Occipital lobe (tissue), 2 donors: ENCODE measurements around the gene KIRREL1. TPM values are rescaled to one million over a fixed set of nuclear protein-coding genes. Genes with fewer than 3 reads are reported as not detected.
A peak's percentile ranks its signal among the peaks of the same experiment; 100 is the strongest.

ENCODE experiments used
- DNase-seq: peaks from one replicate; lab custom pipeline; 2025; lab: John Stamatoyannopoulos, UW
- total RNA-seq: library from RNA; depleted of rRNA; stranded (reverse); fragments of >200 nt; gene quantifications from one replicate; pipeline ENCODE4 v1.2.3, GENCODE V29; 2014

KIRREL1 gene
- total RNA-seq, 1 donor from 2014 or later: 20.6 TPM

DNA sequence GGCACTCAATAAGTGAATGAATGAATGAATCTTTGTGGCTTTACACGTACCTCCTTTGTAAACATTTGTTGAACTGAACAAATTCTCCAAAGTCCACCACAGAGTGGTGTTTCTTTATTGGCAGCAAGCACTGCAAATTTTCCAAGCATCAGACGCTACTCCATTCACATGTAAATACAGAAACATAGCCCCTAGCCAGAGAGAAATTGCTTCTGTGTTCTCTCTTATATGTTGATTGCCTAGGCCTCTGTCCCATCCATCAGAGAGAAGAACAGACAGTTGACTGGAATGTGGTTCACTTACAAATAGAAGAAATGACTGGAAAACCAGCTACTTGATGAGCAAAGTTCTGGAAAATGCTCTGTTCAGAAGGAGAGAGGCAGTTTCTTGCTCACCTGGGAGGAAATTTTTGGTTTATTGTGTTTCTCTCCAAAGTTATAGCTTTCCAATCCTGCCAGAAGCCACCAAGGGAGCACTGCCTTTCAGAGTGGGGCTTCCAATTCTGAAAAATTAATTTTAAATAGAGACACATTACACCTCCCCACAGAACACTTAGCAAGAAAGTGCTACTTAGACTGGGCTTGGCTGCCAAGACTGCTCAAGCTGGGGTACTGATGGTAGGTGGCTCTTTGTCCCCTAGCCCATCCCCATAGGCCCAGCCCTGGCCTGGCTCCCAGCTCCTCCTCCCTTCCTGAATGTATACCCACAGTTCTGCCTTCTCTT is 18.1 kb upstream of the KIRREL1 start:
- DNase-seq: no peak

DNA sequence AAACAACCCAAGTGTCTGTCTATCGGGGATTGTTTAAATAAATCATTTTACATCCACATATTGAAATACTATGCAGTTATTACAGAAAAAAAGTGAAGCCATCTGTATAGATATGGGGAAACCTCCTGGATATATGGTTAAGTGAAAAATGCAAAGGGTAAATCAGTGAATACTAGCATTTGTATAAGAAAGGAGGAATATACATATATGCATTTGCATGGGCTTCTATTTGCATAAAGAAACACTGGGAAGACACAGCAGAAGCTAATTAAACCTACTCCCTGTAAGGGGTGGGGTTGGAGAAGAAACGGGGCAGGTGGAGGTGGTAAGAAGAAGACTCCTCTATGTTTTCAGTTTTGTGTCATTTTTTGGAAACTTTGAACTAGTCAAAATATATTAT is 16.6 kb upstream of the KIRREL1 start:
- no peak for DNase-seq

DNA sequence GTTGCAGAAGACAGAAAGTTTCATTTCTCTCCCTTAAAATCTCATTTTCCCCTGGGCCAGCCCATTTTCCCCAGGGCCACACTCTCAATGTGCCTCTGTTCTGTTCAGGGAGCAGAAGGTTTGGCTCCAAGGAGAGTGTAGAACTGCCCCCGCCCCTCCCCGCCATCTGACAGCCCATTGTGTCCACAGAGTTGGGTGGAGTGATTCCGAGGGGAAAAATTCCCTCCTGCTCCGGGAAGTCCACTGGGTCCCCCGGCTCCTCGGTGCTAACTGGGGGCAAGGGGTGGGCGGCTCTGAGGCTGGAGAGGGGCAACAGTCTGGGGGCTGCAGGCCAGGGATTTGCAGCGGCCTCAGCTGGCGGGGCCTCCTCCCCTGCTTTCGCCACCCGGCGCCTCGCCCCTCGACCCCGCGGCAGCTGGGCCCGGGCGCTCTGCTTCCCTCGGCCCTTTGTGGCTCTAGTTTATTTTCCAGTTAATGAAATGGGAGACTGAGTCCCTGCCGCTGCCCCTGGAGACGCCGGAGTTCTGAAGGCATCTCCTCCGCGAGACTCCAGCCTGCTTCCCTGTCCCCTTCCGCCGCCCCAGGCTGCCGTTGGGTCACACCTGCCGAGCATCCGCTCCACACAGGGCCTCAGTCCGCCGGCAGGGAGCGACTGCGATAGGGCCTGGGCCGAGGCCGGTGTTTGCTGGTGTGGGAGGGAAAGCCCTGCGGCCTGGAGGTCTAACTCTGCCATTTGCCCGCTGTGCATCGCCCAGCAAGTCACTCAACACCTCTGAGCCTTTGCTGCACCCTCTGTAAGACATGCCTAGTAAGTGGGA is 14.7 kb upstream of the KIRREL1 start:
- DNase-seq: no peak

DNA sequence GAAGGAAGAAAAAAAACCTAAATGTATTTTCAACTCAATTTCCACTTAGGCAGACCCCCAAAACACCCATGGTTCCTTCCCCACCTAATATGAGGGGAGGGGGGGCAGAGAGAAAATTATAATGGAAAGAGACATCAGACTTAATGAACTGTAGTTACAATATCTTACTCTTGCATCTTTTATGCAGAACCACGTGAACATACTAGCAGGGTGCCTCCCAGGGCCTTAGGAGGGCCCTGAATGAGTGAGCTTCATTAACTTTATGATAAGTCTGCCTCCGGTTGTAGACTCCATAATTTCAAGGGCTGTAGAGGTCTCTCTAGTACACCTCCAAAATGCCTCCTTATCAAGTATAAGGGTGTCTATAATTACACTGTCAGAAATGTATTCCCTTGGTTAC is 11.3 kb upstream of the KIRREL1 start:
- DNase-seq: no peak

DNA sequence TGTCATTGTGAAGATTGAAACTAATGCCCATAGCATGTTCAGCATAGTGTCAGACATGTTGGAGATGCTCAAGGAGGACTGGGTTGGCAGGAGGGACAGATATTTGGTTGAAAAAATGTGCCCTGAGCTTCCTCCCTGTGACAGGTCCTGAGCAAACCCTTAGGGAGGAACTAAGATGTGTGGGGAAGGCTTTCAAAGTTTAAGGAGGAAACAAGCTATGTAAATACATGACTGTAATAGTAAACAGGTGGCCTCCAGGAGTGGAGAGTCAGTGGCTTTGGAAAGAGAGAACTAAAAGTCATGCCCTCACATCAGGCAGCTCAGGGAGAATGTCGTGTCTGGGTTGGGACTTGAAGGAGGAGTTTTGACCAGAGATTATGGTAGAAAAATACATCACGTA is 9.7 kb upstream of the KIRREL1 start:
- no peak for DNase-seq

DNA sequence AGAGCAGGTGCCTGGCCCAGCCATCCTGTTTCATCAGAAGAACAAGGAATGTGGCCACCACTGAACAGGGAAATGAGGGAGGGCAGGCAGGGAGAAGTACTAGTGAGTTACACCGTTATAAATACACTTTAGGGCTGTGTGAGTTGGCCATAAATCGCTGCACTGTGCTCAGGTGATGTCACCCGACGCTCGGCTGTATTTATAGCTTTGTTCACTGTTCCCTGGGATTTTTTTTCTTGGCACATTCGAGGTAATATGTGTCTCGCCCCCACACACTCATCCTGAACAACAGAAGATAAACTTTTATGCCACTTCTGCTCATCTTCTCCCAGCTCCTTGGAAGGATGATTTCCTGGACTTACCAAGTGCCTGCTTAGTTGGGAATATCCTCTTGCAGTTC is 9.0 kb upstream of the KIRREL1 start:
- DNase-seq: no peak

DNA sequence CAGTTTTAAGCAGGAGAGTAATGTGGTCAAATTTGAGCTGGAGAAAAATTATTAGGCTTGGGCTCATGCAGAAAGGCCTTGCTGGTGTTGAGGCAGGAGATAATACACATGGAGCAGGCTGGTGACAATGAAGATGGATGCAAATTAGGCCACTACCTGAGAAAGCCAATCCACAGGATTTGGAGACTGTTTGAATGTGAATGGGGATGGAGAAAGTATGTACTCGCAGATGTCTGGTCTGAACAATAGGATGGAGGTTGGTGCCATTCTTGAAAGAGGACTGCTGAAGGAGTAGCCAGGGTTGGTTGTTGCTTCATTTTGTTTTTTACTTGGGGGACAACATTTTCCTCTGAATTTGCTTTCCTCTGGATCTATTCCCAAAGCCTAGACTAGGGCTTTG is 8.0 kb upstream of the KIRREL1 start:
- DNase-seq: no peak

DNA sequence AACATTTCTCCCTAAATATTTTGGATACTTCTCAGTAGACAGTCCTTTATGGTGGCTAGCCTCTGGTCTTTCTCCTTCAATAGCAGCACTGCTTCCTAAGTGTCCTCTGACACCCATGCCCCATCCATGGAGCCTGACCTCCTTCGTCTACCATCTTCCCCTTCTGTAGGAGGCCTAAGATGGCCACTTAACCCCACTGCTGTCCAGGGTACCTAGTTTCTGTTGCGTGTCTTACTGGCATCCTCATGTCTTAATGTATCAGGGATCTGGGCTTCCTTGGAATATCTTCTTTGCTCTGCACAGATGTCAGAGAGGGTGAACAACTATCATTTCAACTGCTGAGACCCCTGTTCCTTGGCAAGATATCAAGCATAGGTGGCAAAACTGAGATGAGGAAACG is 5.4 kb upstream of the KIRREL1 start:
- DNase-seq: no peak

DNA sequence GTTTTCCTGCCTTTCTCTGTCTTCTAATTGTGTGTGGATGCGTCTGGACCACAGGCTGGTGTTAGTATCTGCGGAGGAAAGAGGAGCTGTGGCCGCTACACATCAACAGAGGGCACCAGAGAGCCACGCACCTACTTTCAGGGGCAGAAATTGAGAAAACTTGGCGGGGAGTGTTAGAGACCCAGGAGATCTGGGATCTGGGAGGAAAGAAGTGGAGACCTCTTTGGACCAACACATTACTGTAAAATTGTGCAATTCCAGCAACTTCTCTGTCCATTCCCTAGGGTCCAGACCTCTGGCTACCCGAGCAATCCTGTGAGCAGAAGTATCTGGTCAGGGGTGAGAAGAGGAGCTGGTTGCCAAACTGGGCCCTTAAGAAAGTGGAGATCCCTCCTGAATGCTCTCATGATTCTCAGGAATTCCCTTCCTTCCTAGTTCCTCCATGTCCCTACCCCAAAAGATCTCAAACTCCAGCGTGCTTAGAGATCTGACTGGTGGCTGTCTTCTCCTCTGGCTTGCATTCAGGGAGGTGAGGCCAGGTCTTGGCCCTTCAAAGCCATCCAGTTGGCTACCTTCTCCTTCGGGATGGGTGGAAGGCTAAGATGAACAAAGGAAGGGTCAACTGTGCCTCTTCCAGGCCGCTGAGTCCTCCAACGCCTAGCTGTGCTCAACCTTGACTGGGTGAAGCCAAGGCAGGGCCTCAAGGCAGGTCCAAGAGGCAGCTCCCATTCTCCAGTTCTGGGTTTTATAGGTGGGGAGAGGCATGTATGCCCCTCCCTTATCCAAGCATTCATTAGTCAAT is 1.2 kb upstream of the KIRREL1 start:
- peak; percentile 8 for DNase-seq

DNA sequence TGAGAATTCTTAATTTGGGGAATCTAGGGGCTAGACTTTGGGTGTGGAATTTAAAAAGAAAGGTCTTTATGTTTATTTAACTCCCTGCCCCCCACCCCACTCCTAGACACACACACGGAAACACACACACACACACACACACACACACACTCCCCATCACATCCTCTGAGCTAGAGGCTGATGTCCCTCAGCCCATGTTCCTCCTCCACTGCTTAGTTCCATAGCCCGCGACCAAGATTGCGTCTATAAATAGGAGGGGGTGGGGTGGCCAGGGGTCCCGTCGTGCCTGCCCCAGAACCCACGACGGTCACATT is 655 bp upstream of the KIRREL1 start:
- DNase-seq: no peak

DNA sequence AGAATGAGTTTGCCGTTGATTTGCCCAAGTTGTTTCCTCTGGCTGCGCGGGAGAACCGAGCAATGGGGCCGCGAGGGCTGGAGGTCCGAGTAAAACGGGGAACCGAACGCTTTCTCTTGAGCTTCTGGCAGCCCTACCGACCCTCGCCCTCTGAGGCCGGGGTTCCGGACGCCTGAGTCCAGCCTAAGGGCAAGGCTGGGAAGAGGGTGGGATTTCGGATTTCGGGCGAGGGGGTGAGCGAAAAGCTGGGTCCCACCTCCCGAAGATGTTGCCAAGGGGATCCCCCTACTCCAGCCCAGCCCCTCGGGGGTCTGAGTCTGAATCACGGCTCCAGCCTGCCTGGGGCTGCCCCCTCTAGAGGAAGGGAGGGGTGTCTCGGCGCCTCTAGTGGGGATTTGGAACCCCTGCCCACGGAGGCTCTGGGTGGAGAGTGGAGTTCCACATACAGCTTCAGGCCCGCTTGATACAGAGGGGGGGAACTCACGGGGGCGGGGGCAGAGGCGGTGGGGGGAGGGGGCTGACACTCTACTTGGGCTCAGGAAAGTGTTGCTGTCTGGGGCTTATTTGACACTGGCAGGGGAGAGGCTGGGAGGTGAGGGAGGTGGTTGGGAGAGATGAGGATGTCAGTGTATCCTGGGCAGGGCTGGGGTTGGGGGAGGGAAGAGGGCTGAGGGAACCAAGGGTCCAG is 617 bp downstream of the KIRREL1 start:
- DNase-seq: no peak

DNA sequence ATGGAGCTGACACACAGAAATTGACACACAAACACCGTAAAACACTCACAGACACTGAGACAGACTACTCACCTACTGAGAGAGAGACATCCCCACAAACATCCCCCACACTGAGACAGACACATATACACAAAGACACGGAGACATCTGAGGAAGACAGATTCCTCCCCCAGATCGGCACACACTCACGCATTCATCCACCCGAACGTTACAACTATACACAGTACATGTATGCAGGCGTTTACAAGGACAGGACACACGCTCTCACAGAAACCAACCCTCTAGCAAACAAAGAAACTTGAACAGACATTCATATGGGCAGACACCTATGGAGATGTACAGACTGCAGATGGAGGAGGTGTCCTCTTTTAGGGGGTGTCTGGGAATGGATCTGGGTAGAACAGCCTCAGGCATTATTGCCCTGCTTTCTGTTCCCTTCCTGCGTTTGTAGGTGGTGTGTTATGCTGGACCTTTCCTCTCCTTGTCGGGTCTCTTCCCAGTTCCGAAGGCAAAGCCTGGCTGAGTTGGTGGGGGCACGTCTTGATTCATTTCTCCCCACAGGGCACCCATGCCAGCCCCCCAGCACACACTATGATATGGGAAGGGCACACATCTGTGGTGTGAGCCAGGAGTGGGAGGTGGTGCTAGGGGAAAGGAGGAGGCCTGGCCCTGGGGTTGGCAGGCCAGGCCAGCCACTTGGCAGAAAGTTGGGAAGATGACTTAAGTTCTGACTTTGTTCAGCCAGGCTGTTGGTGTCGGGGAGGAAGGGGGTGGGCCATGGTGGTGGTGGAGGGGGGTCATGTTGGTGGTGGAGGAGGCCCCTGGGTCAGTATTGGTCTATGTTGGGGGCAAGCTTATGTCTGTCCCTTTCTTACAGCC is 1.5 kb downstream of the KIRREL1 start:
- no peak for DNase-seq

DNA sequence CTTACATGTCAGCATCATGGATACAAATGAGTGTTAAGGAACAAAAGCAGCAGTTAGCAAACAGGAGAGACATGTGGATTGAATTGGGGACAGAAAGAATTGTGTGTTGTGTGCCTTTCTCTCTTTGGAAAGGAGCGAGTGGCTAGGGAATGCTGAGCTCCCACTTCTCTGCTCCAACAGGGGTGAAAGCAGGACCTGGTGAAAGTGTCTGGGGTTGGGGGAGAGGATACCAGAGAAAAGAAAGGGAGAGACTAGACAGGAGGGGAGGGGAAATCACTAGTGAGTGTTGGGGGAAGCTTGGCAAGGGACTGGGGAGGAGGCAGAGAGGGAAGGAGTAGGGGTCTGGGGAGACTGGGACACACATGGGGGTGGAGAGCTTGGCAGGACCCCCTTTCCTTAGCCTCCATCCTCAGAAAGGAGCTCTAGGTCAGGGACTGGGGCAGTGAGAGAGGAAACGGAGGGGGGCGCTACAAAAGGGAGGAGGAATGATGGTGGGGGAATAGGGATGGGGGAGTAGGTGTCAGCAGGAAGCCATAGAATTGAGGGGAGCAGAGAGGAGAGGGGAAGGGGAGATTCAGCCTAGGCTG is 2.2 kb downstream of the KIRREL1 start:
- DNase-seq: no peak

DNA sequence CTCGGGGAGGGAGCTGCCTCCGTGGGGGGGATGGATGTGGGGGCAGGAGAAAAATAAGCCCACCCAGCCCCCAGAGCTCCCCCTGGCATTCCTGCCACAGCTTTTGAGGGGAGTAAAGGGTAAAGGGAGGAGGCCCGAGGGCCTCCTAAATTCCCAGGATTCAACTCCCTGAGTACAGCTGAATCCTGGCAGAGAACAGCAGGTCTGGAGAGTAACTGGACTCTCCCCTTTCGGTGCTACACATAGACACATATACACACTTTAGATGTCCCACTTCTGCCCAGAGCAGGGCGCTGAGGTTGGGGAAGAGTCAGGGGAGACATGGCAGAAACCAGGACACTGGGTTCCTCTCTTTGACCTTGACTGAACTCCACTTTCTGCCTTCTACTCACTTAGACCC is 3.0 kb downstream of the KIRREL1 start:
- no peak for DNase-seq

DNA sequence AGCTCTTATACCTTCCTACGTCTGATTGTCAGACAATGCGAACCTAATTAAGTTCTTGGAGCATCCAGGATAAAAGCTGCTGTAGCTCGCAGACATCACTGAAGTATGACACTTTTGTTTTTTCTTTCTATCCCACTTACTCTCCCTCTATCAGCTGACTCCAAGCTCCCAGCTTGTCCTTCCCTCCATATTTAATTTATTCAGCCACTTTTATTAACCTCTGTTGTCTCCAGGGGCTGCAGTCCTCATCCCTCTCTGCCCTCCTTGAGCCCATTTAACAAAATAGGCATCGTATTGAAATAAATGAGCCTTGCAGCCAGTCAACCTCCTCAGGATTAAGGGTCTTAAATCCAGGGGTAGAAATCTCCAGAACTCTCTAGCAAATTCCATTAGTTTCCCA is 7.1 kb downstream of the KIRREL1 start:
- no peak for DNase-seq

DNA sequence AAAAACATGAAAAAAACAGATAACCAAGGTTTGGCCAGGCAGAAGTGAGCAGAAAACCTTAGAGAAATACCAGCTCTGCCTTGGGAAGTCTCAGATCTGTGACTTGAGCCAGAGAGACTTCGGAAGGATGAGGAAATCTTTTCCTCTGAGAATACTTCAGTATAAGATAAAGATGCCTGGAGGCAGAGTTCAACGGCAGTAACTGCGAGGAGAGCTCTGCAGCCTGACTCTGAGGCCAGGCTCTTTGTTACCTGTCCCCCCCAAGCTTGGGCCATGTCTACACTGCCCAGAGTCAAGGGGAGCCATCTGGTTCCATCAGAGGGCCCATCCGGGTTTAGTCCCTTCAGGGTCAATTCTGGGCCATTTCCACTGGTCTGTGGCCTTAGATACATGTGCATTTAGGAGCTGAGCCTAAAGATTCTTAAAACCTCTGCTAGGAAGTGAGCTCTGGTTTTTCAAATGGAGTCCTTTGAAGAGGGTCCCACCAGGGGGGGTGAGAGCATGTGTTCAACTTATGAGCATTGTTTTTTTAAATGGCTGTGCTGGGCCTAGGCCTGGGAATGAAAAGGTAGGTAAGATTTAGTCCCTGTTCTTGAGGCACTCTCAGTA is 8.7 kb downstream of the KIRREL1 start:
- no peak for DNase-seq

DNA sequence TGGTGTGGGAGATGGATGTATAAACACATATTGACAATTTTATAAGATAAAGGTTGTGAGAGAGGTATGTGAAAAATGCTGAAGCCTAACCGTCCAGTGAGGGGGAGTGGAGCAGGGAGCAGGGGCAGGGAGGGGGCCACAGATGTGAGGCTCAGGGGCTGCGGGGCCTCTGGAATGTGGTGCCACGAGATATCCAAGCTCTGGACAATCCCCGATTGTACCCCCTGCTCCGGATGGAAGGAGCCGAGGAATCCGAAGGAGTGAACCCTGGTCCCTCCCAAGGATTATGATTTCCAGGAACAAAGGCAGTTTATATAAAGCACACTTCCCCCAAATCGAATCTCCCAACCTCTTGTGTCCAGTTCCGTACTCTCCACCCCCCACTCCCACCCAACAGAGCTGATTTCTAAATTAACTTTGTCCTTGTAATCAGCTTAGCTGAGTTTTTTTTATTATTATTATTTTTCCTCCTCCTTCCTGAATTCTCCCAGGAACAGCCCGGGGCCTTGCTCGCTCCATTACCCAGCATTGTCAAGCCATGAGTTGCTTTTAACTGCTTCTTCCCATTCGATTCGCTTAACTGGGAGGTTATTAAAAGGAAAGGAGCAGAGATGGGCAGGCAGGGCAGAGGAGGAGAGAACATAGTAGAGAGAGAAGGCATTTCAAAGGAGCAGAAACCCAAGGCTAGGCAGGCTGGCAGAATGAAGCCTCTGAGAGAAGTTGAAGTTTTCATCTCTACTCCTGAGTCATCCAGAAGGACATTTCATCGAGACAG is 9.4 kb downstream of the KIRREL1 start:
- no peak for DNase-seq

DNA sequence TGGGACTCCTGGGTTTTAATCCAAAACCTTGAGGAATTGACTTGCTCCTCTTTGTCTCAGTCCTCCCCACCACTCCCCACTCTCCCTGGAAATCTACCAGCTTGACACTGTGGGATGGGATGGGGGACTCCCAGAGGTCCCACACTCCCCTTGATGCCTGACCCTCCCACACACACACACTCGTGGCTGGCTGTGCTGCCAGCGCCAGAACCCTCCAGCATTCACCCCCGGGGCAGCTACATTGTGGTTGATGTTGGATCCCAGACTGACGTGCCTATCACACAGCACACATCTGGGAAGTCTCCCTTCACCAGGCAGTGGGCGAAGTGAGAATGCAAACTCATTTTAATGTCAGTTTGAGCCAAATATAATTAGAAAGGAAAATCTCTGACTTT is 10.0 kb downstream of the KIRREL1 start:
- DNase-seq: no peak

DNA sequence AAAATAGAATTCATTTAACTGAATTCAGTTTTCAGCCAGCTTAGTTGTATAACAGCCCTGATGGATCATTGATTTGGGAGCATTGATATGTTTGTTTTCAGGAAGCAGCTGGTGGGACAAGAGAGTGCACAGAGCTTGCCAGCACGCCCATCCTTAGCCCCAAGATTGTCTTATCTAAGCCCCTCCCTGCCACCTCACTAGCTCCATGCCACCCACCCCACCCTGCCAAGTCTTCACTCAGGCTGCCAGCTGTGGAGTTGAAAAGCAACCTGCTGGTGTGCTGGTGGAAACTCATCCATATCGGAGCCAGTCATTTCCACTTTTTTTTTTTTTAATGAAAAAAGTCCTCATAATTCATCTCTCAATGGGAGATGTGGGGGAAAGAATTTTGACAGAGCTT is 11.8 kb downstream of the KIRREL1 start:
- no peak for DNase-seq
